Neural progenitor cell (in vitro differentiated cells): ENCODE results near the gene KLHL17.
"Not testable (repeated sequence)": the region's sequence is repeated elsewhere in the genome, so short reads cannot be mapped to it uniquely, and the experiment has no call there.

Experiments
- EZH2phosphoT487 ChIP-seq: fragments of 200-600 bp; sonication (generic); IDR thresholded peaks from 2 replicates; pipeline ENCODE4 v1.6.1; 2017; ENCODE audit warnings: antibody characterized with exemption
- TF ChIP-seq, protein P1 (sequence below): fragments of 200-600 bp; sonication (generic); IDR thresholded peaks from 2 replicates; pipeline ENCODE4 v1.5.1; 2017; ENCODE audit warnings: antibody characterized with exemption, mild to moderate bottlenecking

DNA sequence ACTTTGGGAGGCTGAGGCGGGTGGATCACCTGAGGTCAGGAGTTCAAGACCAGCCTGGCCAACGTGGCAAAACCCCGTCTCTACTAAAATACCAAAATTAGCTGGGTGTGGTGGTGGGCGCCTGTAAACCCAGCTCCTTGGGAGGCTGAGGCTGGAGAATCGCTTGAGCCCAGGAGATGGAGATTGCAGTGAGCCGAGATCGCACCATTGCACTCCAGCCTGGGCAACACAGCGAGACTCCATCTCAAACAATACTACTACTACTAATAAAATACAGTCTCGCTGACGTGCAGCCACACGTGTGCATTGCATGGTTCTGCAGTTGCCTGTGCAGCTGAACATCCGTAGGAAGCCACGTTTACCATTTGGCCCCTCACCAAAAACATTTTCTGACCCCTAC, 13.6 kb upstream of the KLHL17 start:
- TF ChIP-seq EZH2phosphoT487 = not testable (repeated sequence)
- TF ChIP-seq, protein P1, sequence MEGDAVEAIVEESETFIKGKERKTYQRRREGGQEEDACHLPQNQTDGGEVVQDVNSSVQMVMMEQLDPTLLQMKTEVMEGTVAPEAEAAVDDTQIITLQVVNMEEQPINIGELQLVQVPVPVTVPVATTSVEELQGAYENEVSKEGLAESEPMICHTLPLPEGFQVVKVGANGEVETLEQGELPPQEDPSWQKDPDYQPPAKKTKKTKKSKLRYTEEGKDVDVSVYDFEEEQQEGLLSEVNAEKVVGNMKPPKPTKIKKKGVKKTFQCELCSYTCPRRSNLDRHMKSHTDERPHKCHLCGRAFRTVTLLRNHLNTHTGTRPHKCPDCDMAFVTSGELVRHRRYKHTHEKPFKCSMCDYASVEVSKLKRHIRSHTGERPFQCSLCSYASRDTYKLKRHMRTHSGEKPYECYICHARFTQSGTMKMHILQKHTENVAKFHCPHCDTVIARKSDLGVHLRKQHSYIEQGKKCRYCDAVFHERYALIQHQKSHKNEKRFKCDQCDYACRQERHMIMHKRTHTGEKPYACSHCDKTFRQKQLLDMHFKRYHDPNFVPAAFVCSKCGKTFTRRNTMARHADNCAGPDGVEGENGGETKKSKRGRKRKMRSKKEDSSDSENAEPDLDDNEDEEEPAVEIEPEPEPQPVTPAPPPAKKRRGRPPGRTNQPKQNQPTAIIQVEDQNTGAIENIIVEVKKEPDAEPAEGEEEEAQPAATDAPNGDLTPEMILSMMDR = not testable (repeated sequence)
